Cardiac fibroblast (primary cell): ENCODE measurements around the gene GFPT1.
A peak's percentile ranks its signal among the peaks of the same experiment; 100 is the strongest.

Source experiments
- DNase-seq, 2 donors: peaks; one replicate each; pipeline versions ENCODE4 v3.0.0 to v3.0.0-alpha.2; 2010; ENCODE audit warnings: low read depth in 2 of 2
- H3K4me3 ChIP-seq, 2 donors: replicated peaks in 1 of 2; 1 replicate in 1 of 2; 2 replicates in 1 of 2; pipeline ENCODE4 v1.5.1; 2011; ENCODE audit warnings: low read depth in 2 of 2, low read length in 2 of 2, mild to moderate bottlenecking in 2 of 2, moderate library complexity in 1 of 2
- TF ChIP-seq, protein P1 (sequence below): IDR thresholded peaks from one replicate; pipeline ENCODE4 v1.5.1; 2011; ENCODE audit warnings: low read depth, mild to moderate bottlenecking, low read length, inconsistent platforms

GFPT1 gene

DNA sequence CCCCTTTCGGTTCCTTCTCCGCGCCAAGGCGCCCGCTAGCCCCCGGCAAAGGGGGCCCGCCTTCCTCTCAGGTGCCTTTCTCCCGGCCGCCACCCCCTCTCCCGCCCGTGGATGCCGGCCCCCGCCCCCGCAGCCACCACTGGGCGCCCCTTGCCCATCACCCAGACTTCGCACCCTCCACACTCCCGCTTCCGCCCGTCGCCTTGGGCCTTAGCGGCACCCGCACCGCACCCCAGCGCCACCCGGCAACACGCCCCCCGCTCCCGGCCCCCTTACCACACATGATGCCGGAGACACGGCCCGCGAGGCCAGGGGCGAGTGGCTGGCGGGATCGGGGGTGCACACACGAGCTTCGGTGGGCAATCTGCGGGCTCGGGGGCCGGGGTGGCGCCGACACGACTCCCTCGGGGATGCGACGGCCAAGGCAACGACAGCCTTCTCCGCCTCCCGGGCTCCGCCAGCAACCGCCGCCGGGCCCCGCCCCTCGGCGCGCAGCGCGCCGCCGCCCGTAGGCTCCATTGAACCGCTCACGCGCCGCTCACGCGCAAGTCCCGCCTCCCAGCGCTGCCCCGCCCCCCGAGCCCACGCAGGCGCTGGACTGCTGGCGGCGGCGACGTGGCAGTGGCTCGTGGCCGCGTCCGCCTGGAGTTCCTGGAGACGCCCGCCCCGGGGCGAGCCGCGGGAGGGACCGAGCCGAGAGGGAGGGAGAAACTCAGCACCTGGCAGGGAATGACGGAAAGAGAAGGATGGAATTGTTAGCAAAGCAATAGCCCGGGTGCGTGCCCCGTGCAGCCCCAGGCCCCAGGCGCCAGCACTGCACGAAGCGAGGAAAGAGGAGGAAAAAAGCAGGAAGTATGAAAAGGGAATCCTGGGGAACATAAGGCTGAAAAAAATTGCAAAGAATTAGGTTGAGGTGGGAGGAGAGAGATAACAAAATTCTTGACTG, at the start of gene GFPT1:
Gene GFPT1, minus strand, starts transcription at position 439 of the 946 bp plus-strand sequence. Its CDS starts 156 bp downstream, at position 283.
- TF ChIP-seq, protein P1, sequence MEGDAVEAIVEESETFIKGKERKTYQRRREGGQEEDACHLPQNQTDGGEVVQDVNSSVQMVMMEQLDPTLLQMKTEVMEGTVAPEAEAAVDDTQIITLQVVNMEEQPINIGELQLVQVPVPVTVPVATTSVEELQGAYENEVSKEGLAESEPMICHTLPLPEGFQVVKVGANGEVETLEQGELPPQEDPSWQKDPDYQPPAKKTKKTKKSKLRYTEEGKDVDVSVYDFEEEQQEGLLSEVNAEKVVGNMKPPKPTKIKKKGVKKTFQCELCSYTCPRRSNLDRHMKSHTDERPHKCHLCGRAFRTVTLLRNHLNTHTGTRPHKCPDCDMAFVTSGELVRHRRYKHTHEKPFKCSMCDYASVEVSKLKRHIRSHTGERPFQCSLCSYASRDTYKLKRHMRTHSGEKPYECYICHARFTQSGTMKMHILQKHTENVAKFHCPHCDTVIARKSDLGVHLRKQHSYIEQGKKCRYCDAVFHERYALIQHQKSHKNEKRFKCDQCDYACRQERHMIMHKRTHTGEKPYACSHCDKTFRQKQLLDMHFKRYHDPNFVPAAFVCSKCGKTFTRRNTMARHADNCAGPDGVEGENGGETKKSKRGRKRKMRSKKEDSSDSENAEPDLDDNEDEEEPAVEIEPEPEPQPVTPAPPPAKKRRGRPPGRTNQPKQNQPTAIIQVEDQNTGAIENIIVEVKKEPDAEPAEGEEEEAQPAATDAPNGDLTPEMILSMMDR: no peak
- peak within 1 kb of the TSS; percentile 79 to 87 for H3K4me3 ChIP-seq
- DNase-seq: peak; percentile 93 to 97

- H3K4me3 ChIP-seq: peak overlapping the region; percentile 82 to 87
- peak in 1 of 2 donors; percentile 18 for DNase-seq
- TF ChIP-seq, protein P1: no peak
Observed at GRCh38 chr2:69436596-69436937, 49.5 kb upstream of the GFPT1 start.

- TF ChIP-seq, protein P1: no peak
- no peak for DNase-seq
- no peak overlapping the region for H3K4me3 ChIP-seq
Observed at GRCh38 chr2:69434753-69435152, 47.7 kb upstream of the GFPT1 start.

GRCh38 chr2:69429491-69430183, 42.6 kb upstream of the GFPT1 start:
- TF ChIP-seq, protein P1: no peak
- DNase-seq: no peak
- no peak overlapping the region for H3K4me3 ChIP-seq

- no peak for DNase-seq
- H3K4me3 ChIP-seq: no peak overlapping the region
- TF ChIP-seq, protein P1: no peak
Observed at GRCh38 chr2:69428981-69429380, 42.0 kb upstream of the GFPT1 start.

DNA sequence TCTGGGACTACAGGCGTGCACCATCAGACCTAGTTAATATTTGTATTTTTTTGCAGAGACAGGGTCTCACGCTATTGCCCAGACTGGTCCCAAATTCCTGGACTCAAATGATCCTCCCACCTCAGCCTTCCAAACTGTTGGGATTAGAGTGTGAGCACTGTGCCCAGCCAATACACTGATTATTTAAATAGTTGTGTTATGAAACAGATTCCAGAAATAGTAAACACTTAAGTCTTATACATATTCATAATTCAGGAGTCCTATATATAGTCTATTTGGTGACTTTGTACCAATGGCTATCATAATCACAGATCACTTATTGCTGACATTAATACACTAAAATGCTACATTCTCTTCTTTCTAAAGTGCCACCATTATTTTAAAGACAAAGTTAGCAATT, 37.4 kb upstream of the GFPT1 start:
- DNase-seq: no peak
- TF ChIP-seq, protein P1: no peak
- H3K4me3 ChIP-seq: no peak overlapping the region
